NCI-H2196 treated with DMSO at 0.1 percent for 48 hours (cell line): Measurements from ENCODE around the gene DMBX1.

Experiments used
- DNase-seq: peaks from one replicate; lab custom pipeline; 2025; ENCODE audit not compliant: unreplicated experiment; lab: John Stamatoyannopoulos, UW

DMBX1 gene

DNA sequence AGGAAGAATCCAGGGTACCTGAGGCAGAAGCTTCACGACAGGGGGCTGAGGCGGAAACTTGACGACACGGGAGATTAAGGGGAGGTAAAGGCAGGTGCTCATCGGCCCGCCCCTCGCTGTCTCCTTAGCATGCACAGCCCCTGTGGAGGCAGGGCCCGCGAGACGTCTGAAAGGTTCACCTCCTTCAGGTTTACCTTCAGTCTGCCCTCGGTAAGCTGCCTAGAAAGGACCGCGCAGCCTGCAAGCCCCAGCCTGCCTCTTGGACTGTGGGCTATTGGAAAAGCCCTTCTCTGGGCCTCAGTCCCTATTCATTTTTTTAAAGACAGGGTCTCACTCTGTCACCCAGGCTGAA lies 33.3 kb downstream of the DMBX1 start:
- DNase-seq: no peak

DNA sequence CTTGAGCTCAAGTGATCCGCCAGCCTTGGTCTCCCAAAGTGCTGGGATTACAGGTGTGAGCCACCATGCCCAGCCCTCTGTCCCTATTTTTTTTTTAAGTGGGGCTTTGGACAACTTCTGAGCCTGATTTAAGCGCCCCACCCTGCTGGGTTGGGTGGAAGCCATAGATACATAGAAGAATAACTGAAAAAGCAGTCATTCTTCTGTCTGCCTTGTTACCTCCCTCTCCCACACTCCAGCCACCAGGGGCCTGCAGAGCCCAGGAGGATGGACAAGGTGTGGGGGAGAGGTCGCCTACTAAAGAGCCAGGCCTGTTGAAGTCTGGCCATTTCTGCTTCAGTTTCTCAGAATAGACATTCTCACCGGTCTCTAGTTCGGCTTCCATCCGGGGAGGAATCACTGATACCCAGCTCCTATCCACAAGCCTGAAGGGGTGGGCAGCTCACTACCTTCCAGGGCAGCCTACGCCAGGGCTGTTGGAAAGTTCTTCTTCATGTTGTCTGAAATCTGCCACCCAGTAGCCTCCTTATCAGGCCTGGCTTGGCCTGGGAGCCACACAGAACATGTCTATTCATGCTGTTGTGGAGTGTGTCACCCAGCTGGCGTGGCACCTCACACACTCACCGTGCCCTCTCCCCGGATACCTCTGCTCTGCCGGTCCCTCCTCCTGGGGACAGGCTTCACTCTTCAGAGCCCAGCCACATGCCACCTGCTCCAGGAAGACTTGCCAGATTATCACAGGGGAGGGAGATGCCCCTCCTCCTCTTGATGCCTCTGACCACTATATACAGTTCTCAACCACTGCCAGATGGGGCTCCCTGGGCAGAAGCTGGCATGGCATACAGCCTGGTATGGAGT lies 34.1 kb downstream of the DMBX1 start:
- peak; percentile 24 for DNase-seq

DNA sequence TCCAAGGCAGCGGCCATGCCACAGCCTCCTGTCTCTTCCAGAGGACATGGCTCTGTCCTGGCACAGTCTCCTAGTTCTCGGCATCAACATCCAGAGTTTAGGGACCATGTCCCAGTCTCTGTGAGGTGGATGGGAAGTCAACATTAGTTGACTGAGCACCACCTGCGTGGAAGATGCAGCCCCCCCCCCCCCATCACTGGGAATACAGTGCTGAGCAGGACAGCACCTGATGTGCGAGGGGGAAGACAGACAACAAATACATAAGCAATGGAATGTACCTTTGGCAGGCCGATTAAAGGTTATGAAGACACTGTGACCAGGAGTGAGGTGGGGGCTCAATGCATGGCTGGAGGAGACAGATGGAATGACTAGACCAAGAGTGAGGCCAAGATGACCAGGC lies 35.2 kb downstream of the DMBX1 start:
- no peak for DNase-seq

DNA sequence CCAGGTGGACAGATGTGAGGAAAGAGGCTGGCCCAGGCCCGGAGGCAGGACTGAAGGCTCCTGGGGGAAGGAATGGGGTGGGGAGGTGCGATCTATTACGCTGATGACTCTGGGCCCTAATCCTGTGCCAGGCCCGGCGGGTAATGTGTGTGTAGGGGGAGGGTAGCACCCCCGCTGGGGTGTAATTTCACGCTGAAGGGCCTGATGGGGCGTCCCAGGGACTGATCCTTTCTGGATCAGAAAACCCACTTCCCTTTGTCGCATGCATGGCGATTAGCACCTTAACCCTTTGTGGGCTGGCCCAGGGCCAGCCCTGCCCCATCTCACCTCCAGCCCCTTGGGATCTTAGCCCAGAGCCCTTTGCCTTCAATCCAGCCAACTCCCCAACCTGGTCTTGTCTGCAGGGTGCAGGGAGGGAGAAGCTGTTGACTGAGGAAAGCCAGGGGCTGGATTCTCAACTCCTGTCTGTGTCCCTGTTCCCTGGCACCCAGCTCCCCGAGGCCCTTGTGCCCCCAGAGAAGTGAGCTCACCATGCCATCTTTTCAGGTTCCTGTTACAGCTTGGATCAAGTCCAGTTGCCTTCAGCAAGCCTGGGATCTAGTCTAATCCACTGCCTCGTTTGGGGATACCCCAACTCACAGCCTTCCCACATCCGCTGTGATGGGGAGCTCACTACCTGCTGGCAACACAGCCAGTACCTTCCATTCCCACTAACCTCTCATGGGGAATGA lies 35.8 kb downstream of the DMBX1 start:
- DNase-seq: no peak

DNA sequence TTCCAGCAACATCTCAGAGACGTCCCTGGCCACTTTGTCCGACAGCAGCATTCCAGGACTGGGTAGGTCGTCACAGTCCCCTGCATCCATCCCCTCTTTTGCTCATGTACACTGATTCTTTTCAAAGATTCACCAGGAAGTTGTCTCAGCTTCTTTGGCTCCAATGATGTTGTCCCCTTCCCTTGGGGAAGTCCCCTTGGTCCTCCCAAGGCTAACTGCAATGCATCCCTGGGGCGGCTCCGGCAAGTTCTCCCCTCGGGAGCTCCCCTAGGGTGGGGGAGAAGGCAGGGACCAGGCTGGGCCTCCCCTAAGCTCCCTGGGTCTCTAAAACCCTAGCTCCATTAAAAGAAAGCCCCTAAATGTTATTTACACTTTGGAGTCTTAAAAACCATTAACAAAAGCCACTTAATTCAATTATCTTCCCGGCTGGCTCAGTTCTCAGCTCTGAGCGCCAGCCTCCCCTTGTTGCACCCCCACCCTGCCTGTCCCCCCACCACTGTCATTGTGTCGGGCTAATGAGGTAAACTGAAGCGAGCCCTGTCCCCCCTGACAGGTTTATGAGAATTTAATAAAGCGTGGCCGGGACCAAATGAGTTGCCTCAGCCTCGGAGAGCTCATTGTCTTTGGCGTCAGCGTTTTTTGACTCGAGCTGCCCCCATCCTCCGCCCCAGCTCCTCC lies 36.5 kb downstream of the DMBX1 start:
- no peak for DNase-seq

DNA sequence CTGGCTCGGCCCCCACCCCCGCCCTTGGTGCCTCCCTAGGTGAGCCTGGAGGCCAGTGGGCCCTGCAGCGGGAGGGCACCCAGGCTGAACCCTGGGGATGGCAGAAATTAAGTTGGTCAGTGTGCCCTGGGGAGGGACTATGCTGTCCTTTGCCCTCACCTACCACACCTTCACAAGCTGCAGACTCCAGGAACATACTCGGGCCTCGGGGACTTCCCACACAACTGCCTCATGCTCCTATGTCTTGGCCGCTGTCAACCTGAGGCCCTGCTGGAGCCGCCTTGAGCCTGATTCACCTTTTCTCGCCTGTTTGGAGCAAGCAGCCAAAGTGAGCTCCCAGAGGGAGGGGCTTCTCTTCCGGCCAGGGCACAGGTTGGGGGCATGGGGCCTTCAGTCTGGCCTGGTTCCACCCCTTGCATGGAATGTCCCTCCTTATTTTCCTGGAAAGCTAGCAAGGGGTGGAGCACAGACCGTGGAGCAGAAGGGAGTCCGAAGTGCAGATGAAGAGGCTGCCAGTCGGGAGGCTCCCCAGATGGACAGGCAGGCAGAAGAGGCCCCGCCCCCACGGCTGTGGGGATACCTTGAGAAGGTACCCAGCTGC lies 37.2 kb downstream of the DMBX1 start:
- no peak for DNase-seq

DNA sequence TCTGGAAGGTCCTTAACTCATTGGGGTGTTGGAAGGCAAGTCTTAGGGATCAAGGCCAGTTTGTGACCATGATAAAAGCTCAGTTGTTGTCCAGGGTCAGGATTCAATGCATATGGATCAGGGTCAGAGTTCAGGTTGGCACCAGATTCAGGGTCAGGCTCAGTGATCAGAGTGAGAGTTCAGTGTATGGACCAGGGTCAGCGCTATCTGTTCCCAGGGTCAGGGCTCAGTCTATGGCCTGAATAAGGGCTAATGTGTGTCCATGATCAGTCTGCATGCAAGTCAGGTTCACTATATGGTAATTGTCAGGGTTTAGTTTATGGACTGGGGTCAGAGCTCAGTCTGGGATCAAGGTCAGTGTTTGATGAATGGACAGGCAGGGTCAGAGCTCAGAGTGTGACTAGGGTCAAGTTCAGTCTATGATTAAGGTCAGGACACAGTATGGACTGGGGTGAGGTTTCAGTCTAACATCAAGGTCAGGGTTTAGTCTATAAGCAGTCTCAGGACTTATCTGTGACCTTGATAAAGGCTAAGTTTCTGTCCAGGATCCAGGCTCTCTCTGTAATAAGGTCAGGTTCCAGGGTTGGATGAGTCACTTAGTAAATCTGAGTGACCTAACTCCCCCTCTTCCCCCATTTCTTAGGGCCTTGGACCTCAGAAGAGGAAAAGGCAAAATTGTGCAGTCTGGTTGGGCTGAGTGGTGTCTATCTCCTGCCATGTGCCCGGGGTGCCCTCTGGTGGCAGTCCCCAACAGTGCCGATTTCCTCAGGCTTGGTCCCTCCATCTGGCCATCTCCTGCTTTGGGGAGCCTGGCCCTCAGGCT lies 38.0 kb downstream of the DMBX1 start:
- peak; percentile 63 for DNase-seq

DNA sequence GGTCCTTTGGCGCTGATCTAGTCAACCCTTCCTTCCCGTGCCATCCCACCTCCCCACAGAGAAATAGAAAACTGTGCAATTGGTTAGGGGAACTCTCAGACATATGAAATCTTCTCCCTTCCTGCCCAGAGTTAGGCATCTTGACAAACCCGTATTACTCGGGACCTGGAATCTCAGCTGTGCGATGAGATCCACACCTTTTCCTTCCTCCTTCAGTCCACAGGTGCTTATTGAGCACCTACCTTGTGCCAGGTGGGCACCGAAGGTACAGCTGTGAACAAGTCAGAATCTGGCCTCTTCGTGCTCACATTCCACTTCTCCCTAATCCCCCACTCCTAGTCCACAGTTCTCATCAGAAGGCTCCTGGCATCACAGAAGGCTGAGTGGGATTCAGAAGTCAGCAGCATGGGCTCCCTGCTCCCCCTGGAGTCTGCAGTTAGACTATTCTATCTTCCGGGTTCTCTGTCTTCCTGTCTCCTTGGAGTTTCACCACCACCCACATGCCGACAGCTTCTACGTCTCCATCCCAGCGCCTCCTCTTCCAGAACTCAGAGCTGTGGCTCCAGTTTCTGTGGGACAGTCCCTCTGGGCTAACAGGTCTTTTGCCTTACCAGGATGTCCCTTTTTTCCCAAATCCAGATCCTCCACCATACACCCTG lies 38.8 kb downstream of the DMBX1 start:
- DNase-seq: no peak

DNA sequence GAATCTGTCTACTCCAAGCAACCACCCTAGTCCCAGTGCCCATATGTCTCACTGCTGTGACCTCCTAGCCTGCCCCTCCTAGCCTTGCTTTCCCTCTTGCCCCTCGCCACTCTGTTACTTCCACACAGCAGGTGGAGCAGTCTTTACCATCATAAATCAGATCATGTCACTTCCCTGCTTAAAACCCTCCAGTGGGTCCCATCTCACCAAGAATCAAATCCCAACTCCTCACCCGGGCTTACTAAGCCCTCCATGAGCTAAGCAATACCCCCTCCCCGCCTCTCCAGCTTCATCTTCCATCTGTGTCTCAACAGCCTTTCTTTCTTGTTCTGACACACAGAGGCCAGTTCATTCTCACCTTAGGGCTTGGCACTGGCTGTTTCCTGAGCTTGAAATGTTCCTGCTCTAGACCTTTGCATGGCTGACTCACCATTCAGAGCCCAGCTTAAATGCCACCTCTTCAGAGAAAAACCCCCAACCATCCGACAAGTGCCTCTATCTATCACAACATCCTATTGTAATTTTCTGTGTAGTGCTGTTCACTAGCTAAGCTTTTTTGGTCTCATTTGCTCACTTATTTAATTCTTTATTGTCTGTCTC lies 39.5 kb downstream of the DMBX1 start:
- DNase-seq: no peak

DNA sequence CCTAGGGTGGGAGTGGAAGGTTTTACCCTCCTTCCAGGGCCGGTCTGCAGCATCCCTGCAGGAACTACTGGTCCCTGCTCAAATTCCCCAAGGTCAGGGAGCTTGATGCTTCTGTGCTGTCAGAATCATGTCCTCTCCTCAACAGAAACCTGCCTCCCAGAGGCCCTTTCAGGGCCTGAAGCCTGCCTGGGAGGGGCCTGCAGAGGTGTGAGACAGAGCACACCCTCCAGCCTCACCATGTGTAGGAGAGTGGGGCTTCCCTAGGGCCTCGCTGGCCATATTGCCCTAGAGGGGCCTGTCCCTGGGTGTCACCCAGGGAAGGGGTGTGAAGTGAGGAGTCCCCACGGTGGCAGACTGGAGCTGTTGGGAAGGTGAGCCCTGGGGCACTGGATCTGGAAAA lies 40.7 kb downstream of the DMBX1 start:
- no peak for DNase-seq

DNA sequence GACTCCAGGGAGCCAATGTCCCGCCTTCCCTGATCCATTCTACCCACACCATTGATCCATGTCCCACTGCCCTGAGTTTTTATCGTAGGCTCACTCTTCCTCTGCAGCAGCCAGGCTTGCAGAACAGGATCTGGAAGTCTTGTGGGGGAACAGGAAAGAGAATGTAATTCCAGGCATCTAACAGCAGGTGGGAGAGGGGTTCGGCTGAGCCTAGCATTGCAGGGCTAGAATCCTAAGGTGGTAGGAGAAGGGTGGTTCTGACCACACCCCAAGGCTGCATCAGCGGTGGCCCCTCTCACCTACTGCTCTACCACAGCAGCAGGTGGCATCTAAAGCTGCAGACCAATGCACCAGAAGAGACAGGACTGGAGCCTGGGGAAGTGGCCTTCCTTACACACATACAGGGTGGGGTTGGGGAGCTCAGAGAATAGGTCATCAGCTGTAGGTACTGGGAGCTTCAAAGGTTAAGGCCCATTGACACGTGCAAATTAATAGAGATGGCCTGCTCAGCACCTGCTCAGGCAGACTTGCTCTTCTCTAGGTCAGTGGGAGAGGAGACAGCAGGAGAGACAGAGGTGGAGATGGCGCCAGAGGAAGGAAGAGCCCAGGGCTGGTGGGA lies 41.3 kb downstream of the DMBX1 start:
- DNase-seq: no peak

DNA sequence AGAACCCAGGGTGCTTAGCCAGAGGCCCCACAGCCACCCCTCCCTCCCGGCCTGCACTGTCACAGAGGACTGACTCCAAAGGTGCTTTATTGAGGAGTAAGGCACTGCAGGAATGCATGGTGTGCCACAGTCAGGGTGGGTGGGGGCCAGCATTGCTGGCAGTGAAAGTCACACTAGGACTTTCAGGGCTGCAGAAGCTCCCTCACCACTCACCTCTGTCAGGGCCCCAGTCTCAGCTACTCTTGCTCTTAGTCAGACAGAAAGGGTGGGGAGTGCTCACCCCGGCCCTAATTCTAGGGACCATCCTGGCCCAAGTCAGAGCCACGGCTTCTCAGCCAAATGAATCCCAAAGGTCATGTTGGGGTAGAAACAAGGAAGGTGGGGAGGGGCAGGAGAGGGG lies 42.5 kb downstream of the DMBX1 start:
- no peak for DNase-seq

DNA sequence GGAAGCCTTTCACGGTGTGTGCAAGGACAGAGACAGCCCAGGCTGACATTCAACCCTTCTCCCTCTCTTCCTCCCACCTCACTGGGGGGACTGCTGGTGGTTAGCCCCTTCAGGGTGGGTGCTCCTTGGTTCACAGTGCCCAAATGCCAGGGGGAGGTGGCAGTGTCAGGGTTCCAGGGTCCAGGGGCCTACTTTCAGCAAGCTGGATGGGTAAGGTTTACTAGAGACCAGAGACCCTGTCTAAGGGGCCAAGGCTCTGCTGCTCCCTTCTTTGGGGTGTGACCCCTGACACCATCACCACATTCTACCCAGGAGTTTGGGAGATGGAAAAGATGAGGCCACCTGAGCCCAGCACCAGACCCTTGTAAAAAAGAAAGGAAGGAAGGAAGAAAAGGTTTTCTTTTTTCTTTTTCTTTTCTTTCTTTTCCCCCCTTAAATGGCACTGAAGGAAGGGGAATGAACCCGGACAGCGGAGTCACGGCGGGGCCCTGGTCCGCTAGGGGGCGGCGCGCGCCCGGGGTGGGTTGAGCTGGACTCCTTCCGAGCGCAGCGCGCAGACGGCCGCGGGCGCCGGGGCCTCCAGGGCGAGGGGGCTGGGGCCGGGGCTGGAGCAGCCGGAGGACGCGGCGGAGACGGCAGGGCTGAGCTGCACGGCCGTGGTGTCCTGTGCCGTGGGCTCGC lies 43.0 kb downstream of the DMBX1 start:
- DNase-seq: no peak

DNA sequence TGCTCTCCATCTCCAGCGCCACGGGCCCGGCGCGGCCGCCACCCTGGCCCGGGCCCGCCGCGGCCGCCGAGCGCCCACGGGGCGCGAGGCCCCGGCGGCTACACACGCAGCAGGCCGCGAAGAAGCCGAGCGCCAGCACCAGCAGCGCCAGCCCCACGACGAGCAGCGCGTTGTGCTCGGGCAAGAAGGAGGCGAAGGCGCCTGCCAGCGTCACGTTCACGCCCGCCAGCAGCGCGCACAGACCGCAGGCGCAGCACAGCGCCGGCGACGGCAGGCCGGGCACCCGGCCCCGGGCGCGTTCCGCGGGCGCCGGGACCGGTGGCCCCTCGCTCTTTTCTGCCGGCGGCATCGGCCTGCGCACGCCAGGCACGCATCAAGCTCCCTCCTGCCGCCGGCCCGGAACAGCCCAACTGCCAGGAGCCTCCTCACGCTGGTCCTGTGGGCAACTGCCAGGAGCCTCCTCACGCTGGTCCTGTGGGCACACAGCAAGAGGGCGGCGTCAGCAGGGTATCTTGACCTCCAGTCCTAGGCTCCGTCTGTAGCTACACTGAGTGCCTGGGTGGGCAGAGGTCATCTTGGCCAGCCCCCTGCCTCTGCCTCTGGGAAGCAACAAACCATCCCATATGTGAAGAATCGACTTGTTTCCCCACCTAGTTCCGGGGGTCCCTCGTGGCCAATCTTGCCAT lies 43.7 kb downstream of the DMBX1 start:
- DNase-seq: no peak

DNA sequence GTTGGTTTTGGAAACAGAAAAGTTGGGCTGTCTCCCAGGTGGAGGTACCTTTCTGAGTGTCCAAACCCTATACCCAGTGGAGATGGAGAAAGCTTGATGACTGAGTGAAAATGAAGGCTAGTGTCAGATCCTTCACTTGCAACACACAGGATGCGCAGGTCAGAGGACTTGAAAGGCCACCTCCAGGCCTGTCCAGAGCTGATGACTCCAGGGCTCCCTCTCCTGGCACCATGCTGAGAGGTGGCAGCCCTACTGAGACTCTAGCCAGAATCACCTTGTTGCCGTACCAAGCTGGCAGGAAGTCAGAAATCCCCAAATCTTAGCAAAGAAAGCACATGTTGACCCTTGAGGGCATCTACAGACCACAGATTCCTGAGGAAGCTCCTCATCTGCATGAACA lies 45.4 kb downstream of the DMBX1 start:
- no peak for DNase-seq

DNA sequence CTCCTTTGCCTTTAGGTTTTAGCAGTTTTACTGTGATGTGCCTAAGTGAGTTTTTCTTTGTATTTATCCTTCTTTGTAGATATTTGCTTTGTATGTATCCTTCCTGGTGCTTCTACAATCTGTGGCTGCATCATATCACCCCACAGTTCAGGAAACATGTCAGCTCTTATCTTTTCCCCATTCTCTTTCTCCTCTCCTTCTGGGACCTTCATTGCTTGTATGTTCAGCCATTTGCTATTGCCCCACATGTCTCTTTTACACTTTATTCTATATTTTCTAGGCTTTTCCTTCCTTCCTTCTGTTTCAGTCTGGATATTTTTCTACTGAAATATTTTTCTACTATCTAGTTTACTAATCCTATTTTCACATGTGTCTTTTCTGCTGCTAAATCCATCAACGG lies 46.9 kb downstream of the DMBX1 start:
- DNase-seq: no peak

DNA sequence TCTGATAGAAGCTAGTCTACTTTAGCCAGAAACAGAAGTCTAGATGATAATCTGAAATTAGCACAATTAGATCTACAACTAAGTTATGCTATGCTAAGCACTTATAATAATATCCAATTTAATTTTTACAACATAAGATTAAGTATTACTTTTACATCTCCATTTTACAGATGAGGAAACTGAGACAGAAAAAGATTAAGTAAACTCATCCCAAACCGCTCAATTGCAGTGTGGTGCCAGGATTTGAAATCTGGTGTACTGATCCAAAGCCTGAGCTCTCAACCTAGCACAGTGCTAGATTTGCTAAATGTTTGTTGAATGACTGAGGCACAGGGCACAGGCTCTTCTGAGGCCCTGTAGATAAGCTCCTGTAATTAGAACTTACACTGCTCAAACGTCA lies 48.0 kb downstream of the DMBX1 start:
- DNase-seq: no peak

DNA sequence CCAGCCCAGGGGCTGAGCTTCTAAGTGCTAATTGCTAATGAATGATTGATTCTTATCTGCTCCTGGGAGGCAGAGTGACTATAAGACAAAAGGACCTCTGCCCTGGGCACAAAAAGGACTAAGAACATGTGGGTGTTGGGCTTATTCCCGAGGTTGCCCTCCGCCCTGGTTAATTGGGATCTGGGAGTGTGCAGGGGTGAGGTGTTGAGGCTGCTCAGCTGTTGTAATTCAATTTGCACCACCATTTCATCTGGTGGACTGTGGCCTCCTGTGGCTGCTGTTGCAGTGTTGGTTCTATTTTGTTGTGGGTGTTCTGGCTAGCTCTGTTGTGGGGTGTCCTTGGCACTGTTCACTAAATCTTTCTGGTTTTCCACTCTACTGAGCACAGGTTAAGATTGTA lies 48.5 kb downstream of the DMBX1 start:
- no peak for DNase-seq
